ENCODE measurements around the gene ARMCX1. TPM values are rescaled to one million over a fixed set of nuclear protein-coding genes. Genes with fewer than 3 reads are reported as not detected.

ARMCX1 gene
- polyA plus RNA-seq, 1 donor from 2014 or later: not detected

Other genes starting within 250 kb of the ARMCX1 start
- gene TIMM8A, start 201.8 kb upstream of the ARMCX1 start, polyA plus RNA-seq: 6.7 TPM
- 113 TPM for gene BTK, start 164.4 kb upstream of the ARMCX1 start, polyA plus RNA-seq
- gene RPL36A, start 159.5 kb upstream of the ARMCX1 start, polyA plus RNA-seq: 2,145 TPM
- 17.9 TPM for gene GLA, start 142.6 kb upstream of the ARMCX1 start, polyA plus RNA-seq
- 74.2 TPM for gene HNRNPH2, start 142.3 kb upstream of the ARMCX1 start, polyA plus RNA-seq
- gene ARMCX4, start 65.1 kb upstream of the ARMCX1 start, polyA plus RNA-seq: not detected
- gene ARMCX6, start 67.5 kb downstream of the ARMCX1 start, polyA plus RNA-seq: 57.4 TPM
- 19.9 TPM for gene ARMCX3, start 72.6 kb downstream of the ARMCX1 start, polyA plus RNA-seq
- gene ARMCX2, start 109.3 kb downstream of the ARMCX1 start, polyA plus RNA-seq: 4.9 TPM

All from IgD-negative memory B cell (primary cell).